ENCODE data around the gene THSD4.
"Not testable (repeated sequence)": the region's sequence is repeated elsewhere in the genome, so short reads cannot be mapped to it uniquely, and the experiment has no call there.

The THSD4 gene

GRCh38 chr15:71143373-71144310 is 28.4 kb downstream of the THSD4 start:
- in situ Hi-C loops (cut with MboI; ENCODE audit: low sequenced_read_pairs) = no loop called here

DNA sequence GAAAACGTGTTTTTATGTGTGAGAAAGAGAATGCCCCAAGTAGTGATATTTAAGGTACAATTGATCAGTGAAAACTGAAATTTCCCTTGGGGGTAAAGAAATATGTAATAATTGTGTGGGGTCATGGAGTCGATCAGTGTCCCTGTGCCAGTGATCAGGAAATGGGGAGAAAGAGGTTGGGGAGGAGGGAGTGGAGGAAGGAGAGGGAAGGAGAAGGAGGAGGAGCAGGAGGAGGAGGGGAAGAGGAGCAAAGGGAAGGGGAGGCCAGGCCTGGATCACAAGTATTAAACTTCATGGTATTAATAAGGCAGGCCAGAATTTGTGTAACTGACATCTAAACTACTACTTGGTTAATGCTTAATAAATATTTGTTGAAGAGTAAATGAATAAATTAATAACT is 30.4 kb downstream of the THSD4 start:
- in situ Hi-C loops (cut with MboI; ENCODE audit: low sequenced_read_pairs) = no loop called here

DNA sequence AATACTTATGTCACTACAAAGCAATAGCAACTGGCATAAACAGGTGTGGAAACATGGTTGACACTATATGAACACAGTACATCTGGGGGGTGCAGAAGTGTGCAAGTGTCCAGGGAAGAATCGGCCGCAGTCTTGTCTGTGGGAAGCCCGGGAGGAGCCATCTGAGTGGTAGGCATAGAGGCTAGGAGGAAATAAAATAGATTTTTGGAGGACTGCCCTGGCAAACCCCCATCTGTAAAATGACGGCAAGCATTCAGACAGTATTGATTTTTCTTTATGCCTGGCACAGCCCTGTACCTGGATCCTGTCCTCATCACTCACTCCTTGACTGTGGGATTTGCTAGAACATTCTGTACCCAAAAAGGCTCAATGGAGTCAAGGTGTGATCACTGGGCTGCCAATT is 31.3 kb downstream of the THSD4 start:
- in situ Hi-C loops (cut with MboI; ENCODE audit: low sequenced_read_pairs) = no loop called here

DNA sequence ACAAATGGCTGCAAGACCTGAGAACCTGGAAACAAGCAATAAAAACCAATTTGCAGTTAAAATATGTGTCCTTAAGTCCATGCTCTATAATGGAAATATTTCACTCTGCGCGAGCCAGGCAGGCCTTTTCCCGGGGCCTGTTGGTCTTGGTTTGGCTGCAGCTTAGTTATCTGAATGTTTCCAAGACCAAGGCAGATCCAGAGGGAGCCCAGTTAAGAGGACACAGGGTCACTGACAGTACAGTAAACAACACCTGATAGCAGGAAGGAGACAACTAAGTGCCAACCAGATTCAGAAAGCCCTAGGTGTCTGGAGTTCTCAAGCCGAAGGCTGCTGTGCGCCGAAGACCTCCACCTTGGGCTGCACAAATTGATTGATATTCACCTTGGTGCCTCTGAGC is 32.8 kb downstream of the THSD4 start:
- in situ Hi-C loops (cut with MboI; ENCODE audit: low sequenced_read_pairs) = no loop called here

DNA sequence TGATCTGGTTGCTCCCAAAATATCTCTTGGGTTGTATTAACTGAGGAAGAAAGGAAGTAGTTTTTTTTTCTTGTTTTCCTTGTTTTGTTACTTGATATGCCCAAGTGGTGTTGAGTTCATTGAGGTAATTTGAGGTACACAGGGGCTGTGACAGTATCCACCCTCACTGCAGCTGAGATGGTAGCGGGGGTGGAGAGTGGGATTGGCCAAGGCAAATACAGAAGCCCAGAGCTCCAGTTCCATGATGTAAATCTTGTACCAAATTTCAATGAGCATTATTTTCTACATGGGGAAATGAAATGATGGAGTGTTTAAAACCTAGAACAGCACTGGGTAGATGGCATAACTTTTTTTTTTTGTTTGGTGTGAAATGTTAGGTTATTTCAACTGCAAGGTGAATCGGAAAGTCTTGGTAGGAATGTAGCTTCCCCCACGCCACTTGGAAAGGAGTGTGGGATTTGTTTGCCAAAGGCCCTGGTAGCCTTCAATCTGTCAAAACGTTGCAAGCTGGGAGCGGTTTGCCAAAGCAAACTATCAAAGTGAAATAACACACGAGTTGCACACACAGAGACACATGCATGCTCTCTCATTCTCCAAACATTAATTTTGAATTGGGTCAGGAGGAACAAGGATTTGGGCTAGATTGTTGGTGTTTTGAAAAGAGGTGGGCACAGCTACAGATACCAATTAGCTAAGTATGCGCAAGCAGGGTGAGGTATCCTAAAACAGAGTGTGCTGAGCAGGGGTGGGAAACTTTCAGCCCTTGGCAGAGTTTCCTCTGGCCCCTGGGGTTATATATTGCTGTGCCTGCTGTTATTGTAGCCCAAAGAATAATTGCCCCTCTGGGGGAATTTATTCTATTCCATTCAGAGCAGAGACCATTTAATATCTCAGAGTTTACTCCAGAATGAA is 34.6 kb downstream of the THSD4 start:
- in situ Hi-C loops (cut with MboI; ENCODE audit: low sequenced_read_pairs) = no loop called here

DNA sequence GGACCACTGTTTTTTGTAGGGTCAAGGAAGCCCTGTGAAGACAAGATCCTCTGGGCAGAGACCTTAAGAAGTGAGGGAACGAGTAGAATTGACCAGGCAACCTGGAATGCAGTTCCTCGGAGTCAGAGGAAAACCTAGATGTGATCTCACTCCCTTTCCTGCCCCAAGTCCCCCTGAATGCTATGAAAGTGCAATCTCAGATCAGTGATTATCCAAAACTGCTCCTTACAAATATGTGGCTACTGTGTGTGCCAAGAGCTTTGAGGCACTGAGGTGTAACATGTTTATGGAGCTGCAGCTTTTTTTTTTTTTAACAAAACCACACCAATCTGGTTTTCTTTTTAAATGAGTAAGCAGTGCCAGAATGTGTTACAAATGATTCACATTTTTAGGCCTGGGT is 35.8 kb downstream of the THSD4 start:
- in situ Hi-C loops (cut with MboI; ENCODE audit: low sequenced_read_pairs) = no loop called here

- in situ Hi-C loops (cut with MboI; ENCODE audit: low sequenced_read_pairs) = no loop called here
These were observed 37.3 kb downstream of the THSD4 start for GRCh38 chr15:71152542-71152941.

DNA sequence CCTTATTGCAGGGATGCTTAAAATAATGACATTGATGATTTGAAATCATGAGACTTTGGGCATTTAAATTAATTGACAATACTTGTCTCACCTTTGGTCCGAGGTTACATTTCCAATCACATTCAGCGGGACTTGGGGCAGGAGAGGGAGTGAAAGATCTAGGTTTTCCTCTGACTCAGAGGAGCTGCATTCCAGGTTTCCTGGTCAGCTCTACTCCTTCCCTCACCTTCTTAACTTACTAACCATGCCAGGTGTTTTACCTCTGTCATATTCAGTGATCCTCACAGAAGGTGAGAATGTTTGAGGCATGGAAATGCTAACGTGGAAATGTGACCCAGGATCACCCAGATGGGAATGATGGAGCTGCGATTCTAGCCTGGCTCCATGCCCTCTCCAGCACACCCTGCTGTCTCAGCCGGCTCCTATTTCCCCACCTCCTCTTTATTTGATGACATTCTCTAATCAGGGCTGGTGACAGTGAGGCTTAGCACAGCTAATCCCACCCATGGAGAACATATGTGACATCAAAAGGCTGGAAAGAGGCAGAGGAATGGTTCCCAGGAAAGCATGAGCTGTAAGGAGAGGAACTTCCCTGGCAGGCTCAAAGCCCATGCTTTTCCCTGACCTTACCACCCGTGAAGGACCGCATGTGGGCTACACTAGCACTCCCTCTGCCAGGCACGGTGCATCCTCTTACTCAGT is 38.7 kb downstream of the THSD4 start:
- in situ Hi-C loops (cut with MboI; ENCODE audit: low sequenced_read_pairs) = no loop called here

DNA sequence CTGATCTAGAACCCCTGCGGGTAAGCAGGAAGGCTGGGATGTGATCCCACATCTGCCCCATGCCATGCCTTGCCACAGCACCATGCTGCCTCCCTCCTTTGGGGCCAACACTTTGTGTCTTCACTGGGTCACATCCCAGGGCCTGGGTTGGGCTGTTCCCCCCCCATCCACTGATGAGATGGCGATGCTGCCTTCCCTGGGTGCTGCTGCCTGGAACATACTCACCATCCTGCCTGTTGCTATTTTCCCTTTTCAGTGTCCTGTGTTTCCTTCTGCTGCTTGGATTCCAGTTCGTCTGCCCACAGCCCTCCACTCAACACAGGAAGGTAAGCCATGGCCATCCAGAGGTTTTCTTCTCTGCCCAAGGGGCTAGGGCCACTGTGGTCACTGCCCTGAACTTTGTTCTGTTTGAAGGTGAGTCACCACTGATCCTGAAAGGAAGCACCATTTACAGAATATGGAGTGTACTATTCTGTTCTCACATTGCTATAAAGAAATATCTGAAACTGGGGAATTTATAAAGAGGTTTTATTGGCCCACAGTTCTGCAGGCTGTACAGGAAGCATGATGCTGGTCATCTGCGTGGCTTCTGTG is 39.4 kb downstream of the THSD4 start:
- in situ Hi-C loops (cut with MboI; ENCODE audit: low sequenced_read_pairs) = no loop called here

- in situ Hi-C loops (cut with MboI; ENCODE audit: low sequenced_read_pairs) = no loop called here
These were observed 40.3 kb downstream of the THSD4 start for GRCh38 chr15:71155534-71155933.

- in situ Hi-C loops (cut with MboI; ENCODE audit: low sequenced_read_pairs) = no loop called here
These were observed 45.7 kb downstream of the THSD4 start for GRCh38 chr15:71160976-71161375.

- in situ Hi-C loops (cut with MboI; ENCODE audit: low sequenced_read_pairs) = no loop called here
These were observed 47.0 kb downstream of the THSD4 start for GRCh38 chr15:71162309-71162708.

GRCh38 chr15:71164606-71165005 is 49.3 kb downstream of the THSD4 start:
- in situ Hi-C loops (cut with MboI; ENCODE audit: low sequenced_read_pairs) = not testable (repeated sequence)

- in situ Hi-C loops (cut with MboI; ENCODE audit: low sequenced_read_pairs) = no loop called here
These were observed 52.3 kb downstream of the THSD4 start for GRCh38 chr15:71167445-71168165.

DNA sequence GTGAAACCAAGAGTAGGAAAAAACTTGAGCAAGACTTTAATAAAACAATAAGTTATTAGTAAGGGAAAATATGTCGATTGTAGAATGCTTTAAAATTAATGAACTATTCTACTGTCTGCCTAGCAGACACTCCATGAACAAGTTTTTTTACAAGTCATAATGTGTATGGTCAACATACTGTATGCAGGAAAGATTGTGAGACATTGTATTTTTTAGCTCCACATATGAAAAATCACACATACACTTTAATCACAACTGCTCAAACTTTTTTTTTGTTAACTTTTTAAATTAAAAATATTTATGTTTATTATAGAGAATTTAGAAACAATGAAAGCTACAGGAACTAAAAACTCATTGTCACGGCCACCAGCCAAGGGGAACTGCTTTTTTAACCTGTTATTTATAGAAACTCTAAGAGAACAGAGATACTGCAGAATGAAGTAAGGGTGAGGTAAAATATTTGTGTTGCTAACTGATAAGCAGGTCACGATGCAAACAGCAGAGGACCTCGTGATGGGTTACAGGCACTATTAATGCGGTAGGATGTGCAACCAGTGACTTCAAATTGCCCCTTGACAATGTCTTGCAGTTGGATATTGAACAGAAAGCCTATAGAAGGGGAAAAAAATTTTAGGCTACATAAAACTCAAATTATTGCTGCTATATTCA is 53.0 kb downstream of the THSD4 start:
- in situ Hi-C loops (cut with MboI; ENCODE audit: low sequenced_read_pairs) = no loop called here

GRCh38 chr15:71170163-71170562 is 54.9 kb downstream of the THSD4 start:
- in situ Hi-C loops (cut with MboI; ENCODE audit: low sequenced_read_pairs) = no loop called here

DNA sequence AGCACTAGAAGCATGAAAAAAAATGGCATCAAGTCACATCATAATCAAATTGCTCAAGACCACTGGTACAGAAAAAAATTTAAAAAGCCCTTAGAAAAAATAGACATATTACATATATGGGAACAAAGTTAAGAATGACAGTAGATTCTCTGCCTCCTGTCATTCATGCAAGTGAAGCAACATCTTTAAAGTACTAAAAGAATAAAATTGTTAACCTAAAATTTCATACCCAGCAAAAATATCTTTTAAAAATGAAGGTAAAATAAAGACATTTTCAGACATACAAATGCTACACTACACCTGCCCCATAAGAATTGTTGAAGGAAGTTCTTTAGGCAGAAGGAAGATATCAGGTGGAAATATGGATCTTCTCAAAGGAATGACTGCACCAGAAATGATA is 55.9 kb downstream of the THSD4 start:
- in situ Hi-C loops (cut with MboI; ENCODE audit: low sequenced_read_pairs) = no loop called here

GRCh38 chr15:71174360-71174759 is 59.1 kb downstream of the THSD4 start:
- in situ Hi-C loops (cut with MboI; ENCODE audit: low sequenced_read_pairs) = not testable (repeated sequence)

GRCh38 chr15:71180986-71181853 is 65.9 kb downstream of the THSD4 start:
- in situ Hi-C loops (cut with MboI; ENCODE audit: low sequenced_read_pairs) = no loop called here
